ENCODE data around the gene TSSC4. TPM values are rescaled to one million over a fixed set of nuclear protein-coding genes. Genes with fewer than 3 reads are reported as not detected.
A peak's percentile ranks its signal among the peaks of the same experiment; 100 is the strongest.

Gene TSSC4
- total RNA-seq, 3 donors from 2014 or later (not counting 1 experiment from before 2014, with no cell fraction given) = 52.8 to 67.9 (median 59.3) TPM

DNA sequence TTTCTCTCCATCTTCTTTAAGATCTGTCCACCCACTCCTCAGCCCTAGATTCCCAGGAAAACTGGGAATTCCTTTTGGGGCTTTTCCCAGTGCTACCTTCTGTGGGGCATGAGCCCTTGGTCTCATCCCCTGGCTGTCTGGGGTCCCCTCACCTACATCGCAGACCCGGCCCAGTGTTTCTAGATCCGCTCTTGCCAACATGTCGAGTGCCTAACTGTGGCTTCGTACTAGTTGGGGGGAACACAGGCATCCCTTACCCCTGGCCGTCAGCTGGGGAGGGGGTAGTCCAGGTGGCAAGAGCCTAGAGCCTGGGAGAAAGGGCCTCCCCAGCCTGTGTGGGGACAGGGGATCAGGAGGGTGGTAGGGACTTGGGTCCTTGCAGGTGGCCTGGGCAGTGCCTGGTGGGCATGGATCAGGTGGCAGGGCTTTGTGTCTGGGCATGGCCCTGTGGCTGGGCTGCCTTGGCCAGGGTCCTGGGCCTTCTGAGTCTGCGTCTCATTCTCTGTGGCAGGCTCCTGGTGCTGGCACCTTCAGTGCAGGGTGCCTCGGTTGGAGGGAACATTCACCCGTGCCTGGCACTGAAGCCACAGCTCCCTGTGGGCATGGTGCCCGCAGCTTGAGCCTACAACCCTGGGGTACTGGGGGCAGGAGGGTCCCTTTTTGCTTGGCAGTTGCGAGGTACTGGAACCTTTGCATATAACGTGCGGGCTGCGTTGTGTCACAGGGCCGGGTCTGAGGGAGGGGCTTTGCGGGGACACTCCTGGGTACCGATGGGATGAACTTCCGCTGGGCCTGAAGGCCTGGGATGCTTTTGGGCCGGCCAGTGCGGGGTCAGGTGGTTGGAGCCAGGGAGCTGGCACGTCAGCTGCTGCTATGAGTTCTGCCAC is 48.4 kb downstream of the TSSC4 start:
- no peak for ATAC-seq
- Histone ChIP-seq H3K27ac (ENCODE audit: low read length) (no peak overlapping the region), H3K36me3 (ENCODE audit: control insufficient read depth, insufficient read depth, low read length) (no peaks in the 10 kb centered on the region), H3K9me3 (ENCODE audit: control insufficient read depth, insufficient read depth, low read length) (no peaks in the 10 kb centered on the region), H3K4me1 (ENCODE audit: control insufficient read depth, insufficient read depth, low read length) (peaks cover 42% of the 10 kb centered on the region), H3K27me3 (ENCODE audit: control insufficient read depth, insufficient read depth, low read length) (peaks cover 31% of the 10 kb centered on the region), H3K4me3 (ENCODE audit: low read length) (no peak overlapping the region)
- WGBS (ENCODE audit: insufficient coverage) = 93% methylated on average over 21 of the region's 21 CpGs
- Mint-ChIP-seq H3K4me1 (peaks cover 0 to 13% of the 10 kb centered on the region in 2 donors), H3K27ac (no peak overlapping the region), H3K9me3 (no peaks in the 10 kb centered on the region), H3K36me3 (no peaks in the 10 kb centered on the region), H3K27me3 (ENCODE audit: low read depth in 2 of 2) (peaks cover 7 to 25% of the 10 kb centered on the region in 2 donors), H3K4me3 (no peak overlapping the region)
- no peak for DNase-seq
- intact Hi-C loops (cut with micrococcal nuclease) = no loop called here
- no peak for TF ChIP-seq CTCF (IDR thresholded peaks at IDR 0.05)

DNA sequence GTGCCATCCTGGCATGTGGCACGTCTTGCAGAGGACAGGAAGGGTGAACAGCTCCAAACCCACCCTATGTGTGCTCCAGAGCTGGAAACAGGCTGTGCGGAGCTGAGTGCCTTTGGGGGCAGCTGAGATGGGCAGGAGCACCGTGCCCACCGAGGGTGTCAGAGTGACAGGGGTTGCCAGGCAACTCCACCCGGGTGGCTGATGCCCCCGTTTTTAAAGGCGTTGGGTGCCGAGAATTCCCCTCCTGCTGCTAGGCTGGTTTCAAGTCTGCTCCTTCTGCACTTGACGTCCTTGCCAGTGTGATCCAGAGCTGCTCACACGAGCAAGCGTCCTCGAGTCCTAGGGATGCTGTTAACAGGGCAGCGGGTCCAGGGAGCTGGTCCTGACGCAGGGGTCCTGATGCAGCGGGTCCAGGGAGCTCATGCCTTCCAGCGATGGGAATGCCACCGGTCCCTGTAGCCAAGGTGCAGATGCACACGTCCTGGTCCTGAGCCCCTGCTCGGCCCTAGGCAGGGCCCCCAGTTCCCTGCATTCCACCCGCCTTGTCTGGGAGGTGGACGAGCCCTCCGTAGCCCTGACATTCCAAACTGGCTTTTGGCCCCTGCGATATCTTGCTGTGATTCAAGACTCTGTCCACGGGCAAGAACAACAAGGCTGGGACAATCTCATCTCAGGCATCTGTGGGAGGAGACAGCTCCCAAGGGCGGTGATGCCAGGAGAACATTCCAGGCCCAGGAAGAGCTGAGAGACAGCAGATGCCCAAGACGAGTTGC is 49.2 kb downstream of the TSSC4 start:
- H3K4me3 Mint-ChIP-seq = no peak overlapping the region
- Histone ChIP-seq H3K4me1 (ENCODE audit: control insufficient read depth, insufficient read depth, low read length) (peaks cover 37% of the 10 kb centered on the region), H3K27ac (ENCODE audit: low read length) (no peak overlapping the region), H3K36me3 (ENCODE audit: control insufficient read depth, insufficient read depth, low read length) (no peaks in the 10 kb centered on the region), H3K27me3 (ENCODE audit: control insufficient read depth, insufficient read depth, low read length) (peaks cover 31% of the 10 kb centered on the region), H3K4me3 (ENCODE audit: low read length) (no peak overlapping the region), H3K9me3 (ENCODE audit: control insufficient read depth, insufficient read depth, low read length) (no peaks in the 10 kb centered on the region)
- H3K9me3 Mint-ChIP-seq = no peaks in the 10 kb centered on the region
- no peaks in the 10 kb centered on the region for H3K36me3 Mint-ChIP-seq
- intact Hi-C loops (cut with micrococcal nuclease) = no loop called here
- peaks cover 0 to 13% of the 10 kb centered on the region in 2 donors for H3K4me1 Mint-ChIP-seq
- 91% methylated on average over 26 of the region's 26 CpGs for WGBS (ENCODE audit: insufficient coverage)
- peaks cover 12 to 28% of the 10 kb centered on the region in 2 donors for H3K27me3 Mint-ChIP-seq (ENCODE audit: low read depth in 2 of 2)
- no peak overlapping the region for H3K27ac Mint-ChIP-seq
- no peak for ATAC-seq
- DNase-seq = no peak
- TF ChIP-seq CTCF (IDR thresholded peaks at IDR 0.05) = no peak

DNA sequence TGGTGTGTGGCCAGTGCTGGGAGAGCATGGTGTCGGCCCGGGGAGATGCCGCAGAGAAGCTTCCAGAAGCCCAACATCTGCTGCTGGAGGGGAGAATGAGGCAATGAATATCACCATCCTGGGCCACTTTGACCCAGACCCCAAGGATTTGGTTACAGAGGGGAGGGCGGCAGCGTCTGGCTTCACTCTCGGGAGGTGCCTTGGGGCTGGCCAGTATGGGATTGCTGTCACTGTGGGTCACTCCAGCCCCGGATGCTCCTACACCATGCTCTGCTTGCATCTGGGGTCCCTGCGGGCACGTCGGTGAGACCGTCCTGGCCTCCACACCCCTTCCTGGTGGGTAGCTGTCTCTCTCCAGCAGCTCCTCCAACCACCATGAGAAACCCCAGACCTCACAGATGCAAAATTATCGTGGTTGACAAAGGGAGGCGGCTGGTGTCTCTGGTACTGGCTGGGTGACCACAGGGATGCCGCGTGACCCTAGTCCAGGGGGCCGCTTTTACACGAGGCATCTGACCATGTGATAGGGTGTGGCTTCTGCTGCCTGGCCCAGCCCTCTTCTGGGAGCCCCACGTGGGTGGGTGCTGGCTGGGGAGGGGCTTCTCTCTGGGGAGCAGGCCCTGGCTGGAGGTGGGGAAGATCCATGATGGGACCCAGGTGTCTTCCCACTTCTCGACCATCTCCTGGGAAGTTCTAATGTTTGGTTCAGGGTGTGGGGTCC is 49.9 kb downstream of the TSSC4 start:
- intact Hi-C loops (cut with micrococcal nuclease) = no loop called here
- Histone ChIP-seq H3K9me3 (ENCODE audit: control insufficient read depth, insufficient read depth, low read length) (no peaks in the 10 kb centered on the region), H3K4me1 (ENCODE audit: control insufficient read depth, insufficient read depth, low read length) (peaks cover 34% of the 10 kb centered on the region), H3K27me3 (ENCODE audit: control insufficient read depth, insufficient read depth, low read length) (peaks cover 29% of the 10 kb centered on the region), H3K27ac (ENCODE audit: low read length) (no peak overlapping the region), H3K4me3 (ENCODE audit: low read length) (no peak overlapping the region), H3K36me3 (ENCODE audit: control insufficient read depth, insufficient read depth, low read length) (no peaks in the 10 kb centered on the region)
- Mint-ChIP-seq H3K27me3 (ENCODE audit: low read depth in 2 of 2) (peaks cover 19 to 28% of the 10 kb centered on the region in 2 donors), H3K4me1 (peaks cover 0 to 9% of the 10 kb centered on the region in 2 donors), H3K9me3 (no peaks in the 10 kb centered on the region), H3K36me3 (no peaks in the 10 kb centered on the region), H3K4me3 (no peak overlapping the region), H3K27ac (no peak overlapping the region)
- ATAC-seq (peak in 1 of 3 donors; percentile 21), DNase-seq (no peak)
- no peak for TF ChIP-seq CTCF (IDR thresholded peaks at IDR 0.05)
- WGBS (ENCODE audit: insufficient coverage) = 46% methylated on average over 19 of the region's 19 CpGs

Measured in natural killer cell (primary cell).